HEK293 (cell line): ENCODE results near the gene ARPC5.

ENCODE experiments used
- CTCF ChIP-seq: fragments of 450-650 bp; formaldehyde crosslinking; IDR thresholded peaks from 2 replicates; pipeline ENCODE4 v1.5.1; 2016; ENCODE audit warnings: missing biosample characterization, missing genetic modification characterization
- RBAK ChIP-seq: fragments of 450-650 bp; formaldehyde crosslinking; IDR thresholded peaks from 2 replicates; pipeline ENCODE4 v1.5.1; 2016; ENCODE audit warnings: missing biosample characterization, missing genetic modification characterization

GRCh38 chr1:183635099-183635605 is 431 bp downstream of the ARPC5 start:
- no peak for TF ChIP-seq CTCF (tag by site-specific recombination)
- TF ChIP-seq RBAK (tag by site-specific recombination) = no peak
